Colonic mucosa (tissue), 4 donors: Measurements from ENCODE around the gene CCDC38. TPM values are rescaled to one million over a fixed set of nuclear protein-coding genes. Genes with fewer than 3 reads are reported as not detected.
A peak's percentile ranks its signal among the peaks of the same experiment; 100 is the strongest.
"Not testable (repeated sequence)": the region's sequence is repeated elsewhere in the genome, so short reads cannot be mapped to it uniquely, and the experiment has no call there.

Source experiments
- DNase-seq: peaks from one replicate; pipeline ENCODE4 v3.0.0-alpha.2; 2020
- H3K27ac ChIP-seq: fragments of 200-600 bp; one replicate; pipeline ENCODE4 v1.8.0; 2021
- H3K27me3 ChIP-seq: fragments of 200-600 bp; one replicate; pipeline ENCODE4 v1.8.0; 2021
- H3K36me3 ChIP-seq: fragments of 200-600 bp; one replicate; pipeline ENCODE4 v1.8.0; 2021
- H3K4me1 ChIP-seq: fragments of 200-600 bp; one replicate; pipeline ENCODE4 v1.8.0; 2021; ENCODE audit warnings: mild to moderate bottlenecking
- H3K4me3 ChIP-seq: fragments of 200-600 bp; one replicate; pipeline ENCODE4 v1.8.0; 2021
- H3K9ac ChIP-seq, 2 donors: one replicate each; pipeline ENCODE4 v1.7.0; 2013; ENCODE audit warnings: control low read depth in 2 of 2, low read depth in 2 of 2, low read length in 2 of 2
- H3K9me3 ChIP-seq: fragments of 200-600 bp; one replicate; pipeline ENCODE4 v1.8.0; 2021
- intact Hi-C: fragments of 100-400 bp; cut with DNase I; formaldehyde crosslinking; loops from one replicate; pipeline ENCODE4 v1.14.1; 2022
- total RNA-seq, 2 donors: library from RNA; stranded (reverse); fragmentation: NEBNext Ultra II Directional in 1 of 2; extraction: Animal tissue kit (Norgen Biotek cat#: 25700) in 1 of 2; gene quantifications; one replicate each; pipeline ENCODE4 v1.2.1, GENCODE V29; 2021
- TF ChIP-seq, protein P1 (sequence below): fragments of 200-600 bp; IDR thresholded peaks from one replicate; pipeline ENCODE4 v1.8.0; 2022; ENCODE audit warnings: antibody characterized with exemption, mild to moderate bottlenecking
- donor health status: healthy.
- donor health status: DM: no; HTN: no; CAD: no.
- donor health status: DM: no; HTN: no; CAD: no.

The CCDC38 gene
- total RNA-seq, 2 donors from 2014 or later = not detected

DNA sequence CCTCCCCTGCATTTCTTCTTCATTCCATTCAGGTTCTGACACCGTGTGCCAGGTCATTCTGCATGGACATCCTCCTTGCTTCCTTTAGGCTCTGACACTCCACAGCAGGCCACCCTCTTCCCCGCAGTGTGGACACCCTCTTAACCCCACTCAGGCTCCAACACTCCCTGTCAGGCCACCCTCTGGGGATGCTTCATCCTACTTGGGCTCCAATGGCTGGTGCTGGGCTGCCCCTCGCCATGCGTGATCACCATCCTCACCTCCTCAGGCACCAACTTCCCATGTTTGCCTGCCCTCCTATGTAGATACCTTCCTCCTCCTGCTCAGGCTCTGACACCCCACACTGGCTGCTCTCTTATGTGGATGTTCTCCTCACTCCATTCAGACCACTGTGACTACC, 90.3 kb downstream of the CCDC38 start:
- TF ChIP-seq, protein P1, sequence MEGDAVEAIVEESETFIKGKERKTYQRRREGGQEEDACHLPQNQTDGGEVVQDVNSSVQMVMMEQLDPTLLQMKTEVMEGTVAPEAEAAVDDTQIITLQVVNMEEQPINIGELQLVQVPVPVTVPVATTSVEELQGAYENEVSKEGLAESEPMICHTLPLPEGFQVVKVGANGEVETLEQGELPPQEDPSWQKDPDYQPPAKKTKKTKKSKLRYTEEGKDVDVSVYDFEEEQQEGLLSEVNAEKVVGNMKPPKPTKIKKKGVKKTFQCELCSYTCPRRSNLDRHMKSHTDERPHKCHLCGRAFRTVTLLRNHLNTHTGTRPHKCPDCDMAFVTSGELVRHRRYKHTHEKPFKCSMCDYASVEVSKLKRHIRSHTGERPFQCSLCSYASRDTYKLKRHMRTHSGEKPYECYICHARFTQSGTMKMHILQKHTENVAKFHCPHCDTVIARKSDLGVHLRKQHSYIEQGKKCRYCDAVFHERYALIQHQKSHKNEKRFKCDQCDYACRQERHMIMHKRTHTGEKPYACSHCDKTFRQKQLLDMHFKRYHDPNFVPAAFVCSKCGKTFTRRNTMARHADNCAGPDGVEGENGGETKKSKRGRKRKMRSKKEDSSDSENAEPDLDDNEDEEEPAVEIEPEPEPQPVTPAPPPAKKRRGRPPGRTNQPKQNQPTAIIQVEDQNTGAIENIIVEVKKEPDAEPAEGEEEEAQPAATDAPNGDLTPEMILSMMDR = no peak
- intact Hi-C loops = no loop called here
- no peak for DNase-seq
- Histone ChIP-seq H3K4me3 (no peak overlapping the region), H3K27me3 (no peaks in the 10 kb centered on the region), H3K27ac (no peak overlapping the region), H3K9ac (no peak overlapping the region), H3K36me3 (no peaks in the 10 kb centered on the region), H3K4me1 (no peaks in the 10 kb centered on the region), H3K9me3 (no peaks in the 10 kb centered on the region)

DNA sequence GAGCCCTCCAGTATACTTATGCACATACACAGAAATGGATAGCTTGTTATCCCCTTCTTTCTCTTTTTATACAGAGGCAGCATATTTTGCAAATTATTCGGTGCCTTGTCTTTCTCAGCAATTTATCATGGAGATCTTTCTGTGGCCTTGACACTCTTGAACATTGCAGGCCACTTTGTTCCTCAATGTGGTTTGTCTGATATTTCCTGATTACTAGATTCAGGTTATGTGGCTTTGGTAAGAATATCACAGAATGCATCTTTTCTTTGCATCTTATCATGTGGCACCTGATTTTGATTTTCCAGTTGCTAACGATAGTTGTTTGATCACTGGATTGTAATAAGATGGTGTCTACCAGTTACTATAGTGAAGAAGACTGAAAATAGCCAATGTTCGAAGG, 90.8 kb downstream of the CCDC38 start:
- no peak for DNase-seq
- TF ChIP-seq, protein P1 = no peak
- Histone ChIP-seq H3K9me3 (no peaks in the 10 kb centered on the region), H3K4me3 (no peak overlapping the region), H3K36me3 (no peaks in the 10 kb centered on the region), H3K4me1 (no peaks in the 10 kb centered on the region), H3K9ac (no peak overlapping the region), H3K27ac (no peak overlapping the region), H3K27me3 (no peaks in the 10 kb centered on the region)
- intact Hi-C loops = no loop called here

DNA sequence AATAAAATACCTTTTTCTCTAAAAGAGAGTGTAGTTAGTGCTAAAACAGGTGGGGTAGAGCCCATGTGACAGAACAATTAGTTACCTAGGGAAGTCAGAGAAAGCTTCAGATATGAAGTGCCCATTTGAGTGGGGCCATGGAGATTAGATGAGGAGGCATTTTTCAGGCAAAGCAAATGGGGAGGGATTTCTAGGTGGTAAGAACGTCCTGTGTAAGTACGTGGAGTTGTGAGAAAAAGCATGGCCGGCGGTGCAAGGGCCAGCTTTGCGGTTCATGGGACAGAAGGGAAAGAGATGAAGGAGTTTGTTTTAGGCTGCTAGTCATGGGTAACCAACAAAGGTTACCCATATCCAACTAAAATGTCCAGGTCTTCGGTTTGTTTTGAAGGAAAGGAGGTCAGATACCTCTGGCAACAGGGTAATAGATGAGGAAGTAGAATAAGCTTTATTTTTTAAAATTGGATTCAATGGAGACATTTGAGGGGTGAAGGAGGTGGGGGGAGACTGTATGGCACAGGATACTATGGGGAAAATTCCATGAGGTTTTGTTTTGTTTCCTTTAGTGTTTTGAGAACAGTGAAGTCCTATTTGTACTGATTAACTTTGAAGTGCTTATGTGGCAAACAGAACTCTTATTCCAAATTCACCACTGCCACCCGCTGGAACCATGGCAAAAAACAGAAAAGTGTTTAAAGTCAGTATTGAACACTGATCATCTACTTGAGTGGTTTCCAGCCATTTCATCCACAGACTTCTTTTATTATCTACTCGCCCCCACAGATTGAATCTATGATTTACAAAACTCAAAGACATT, 93.6 kb downstream of the CCDC38 start:
- DNase-seq = no peak
- TF ChIP-seq, protein P1 = no peak
- H3K27me3 ChIP-seq = no peaks in the 10 kb centered on the region
- H3K4me1 ChIP-seq = no peaks in the 10 kb centered on the region
- no peaks in the 10 kb centered on the region for H3K9me3 ChIP-seq
- H3K9ac ChIP-seq = no peak overlapping the region
- intact Hi-C loops = no loop called here
- H3K27ac ChIP-seq = no peak overlapping the region
- no peak overlapping the region for H3K4me3 ChIP-seq
- no peaks in the 10 kb centered on the region for H3K36me3 ChIP-seq

DNA sequence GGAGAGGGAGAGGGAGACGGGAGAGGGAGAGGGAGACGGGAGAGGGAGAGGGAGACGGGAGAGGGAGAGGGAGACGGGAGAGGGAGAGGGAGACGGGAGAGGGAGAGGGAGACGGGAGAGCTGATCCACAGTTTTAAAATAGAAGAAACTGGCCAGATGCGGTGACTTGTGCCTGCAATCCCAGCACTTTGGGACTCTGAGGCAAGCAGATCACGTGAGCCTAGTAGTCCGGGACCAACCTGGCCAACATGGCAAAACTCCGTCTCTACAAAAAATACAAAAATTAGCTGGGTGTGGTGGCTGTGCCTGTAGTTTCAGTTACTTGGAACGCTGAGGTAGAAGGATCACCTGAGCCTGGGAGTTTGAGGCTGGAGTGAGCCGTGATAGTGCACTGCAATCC, 100.0 kb downstream of the CCDC38 start:
- H3K4me1 ChIP-seq, H3K9ac ChIP-seq, H3K9me3 ChIP-seq, intact Hi-C loops, H3K27ac ChIP-seq, H3K36me3 ChIP-seq, H3K4me3 ChIP-seq, DNase-seq, H3K27me3 ChIP-seq: not testable (repeated sequence)

DNA sequence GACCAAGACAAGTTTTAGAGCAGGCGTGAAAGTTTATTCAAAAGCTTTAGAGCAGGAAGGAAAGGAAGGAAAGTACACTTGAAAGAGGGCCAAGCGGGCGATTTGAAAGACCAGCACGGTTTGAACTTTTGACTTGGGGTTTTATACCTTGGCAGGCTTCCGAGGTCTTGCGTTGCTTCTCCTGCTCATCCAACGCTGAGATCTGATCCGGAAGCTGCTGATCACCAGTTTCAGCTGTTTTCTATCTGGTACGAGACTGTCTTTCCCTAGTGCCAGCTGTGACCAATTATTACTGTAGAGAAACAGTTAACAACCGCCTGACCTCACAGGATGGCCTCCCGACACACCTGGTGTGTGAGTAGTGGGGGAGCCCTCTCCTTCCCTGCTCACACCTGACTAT, 104.3 kb downstream of the CCDC38 start:
- Histone ChIP-seq H3K27ac (no peak overlapping the region), H3K36me3 (no peaks in the 10 kb centered on the region), H3K9ac (no peak overlapping the region), H3K9me3 (no peaks in the 10 kb centered on the region), H3K27me3 (no peaks in the 10 kb centered on the region), H3K4me1 (no peaks in the 10 kb centered on the region), H3K4me3 (no peak overlapping the region)
- intact Hi-C loops = no loop called here
- TF ChIP-seq, protein P1 = no peak
- peak; percentile 82 for DNase-seq

DNA sequence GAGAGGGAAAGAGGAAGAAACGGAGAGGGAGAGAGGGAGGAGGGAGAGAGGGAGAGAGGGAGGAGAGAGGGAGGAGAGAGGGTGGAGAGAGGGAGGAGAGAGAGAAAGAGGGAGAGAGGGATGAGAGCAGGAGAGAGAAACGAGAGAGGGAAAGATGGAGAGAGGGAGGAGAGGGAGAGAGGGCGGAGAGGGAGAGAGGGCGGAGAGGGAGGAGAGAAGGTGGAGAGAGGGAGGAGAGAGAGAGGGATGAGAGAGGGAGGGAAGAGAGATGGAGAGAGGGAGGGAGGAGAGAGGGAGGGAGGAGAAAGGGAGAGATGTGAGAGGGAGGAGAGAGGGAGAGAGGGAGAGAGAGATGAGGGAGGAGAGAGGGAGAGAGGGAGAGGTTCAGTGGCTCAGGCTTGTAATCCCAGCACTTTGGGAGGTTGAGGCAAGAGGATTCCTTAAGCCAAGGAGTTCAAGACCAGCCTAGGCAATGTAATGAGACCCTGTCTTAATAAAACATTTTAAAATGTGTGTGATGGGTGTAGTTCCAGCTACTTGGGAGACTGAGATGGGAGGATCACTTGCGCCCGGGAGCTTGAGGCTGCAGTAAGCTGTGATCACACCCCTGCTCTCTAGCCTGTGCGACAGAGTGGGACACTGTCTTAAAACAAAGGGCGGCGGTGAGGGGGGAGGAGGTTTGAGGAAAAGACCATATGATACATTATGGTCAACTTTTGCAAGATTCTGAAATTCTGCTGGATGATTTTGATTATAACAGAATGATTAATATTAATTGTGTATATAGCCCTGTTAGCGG, 105.0 kb downstream of the CCDC38 start:
- DNase-seq = no peak
- Histone ChIP-seq H3K36me3 (no peaks in the 10 kb centered on the region), H3K9me3 (no peaks in the 10 kb centered on the region), H3K4me3 (no peak overlapping the region), H3K27me3 (no peaks in the 10 kb centered on the region), H3K27ac (no peak overlapping the region), H3K9ac (no peak overlapping the region), H3K4me1 (no peaks in the 10 kb centered on the region)
- TF ChIP-seq, protein P1 = no peak
- intact Hi-C loops = no loop called here
